Type B pancreatic cell (in vitro differentiated cells): ENCODE data around the gene ARHGAP33. TPM values are rescaled to one million over a fixed set of nuclear protein-coding genes. Genes with fewer than 3 reads are reported as not detected.
A peak's percentile ranks its signal among the peaks of the same experiment; 100 is the strongest.

Source experiments
- DNase-seq: peaks from one replicate; pipeline ENCODE4 v3.0.0; 2021; ENCODE audit warnings: mixed read lengths; ENCODE audit not compliant: unreplicated experiment; ENCODE audit errors: extremely low spot score
- H3K27ac Mint-ChIP-seq: 2 replicates; pipeline ENCODE4 v1.8.0; 2021; ENCODE audit warnings: mild to moderate bottlenecking, mixed read lengths
- H3K27me3 Mint-ChIP-seq: 2 replicates; pipeline ENCODE4 v1.8.0; 2021; ENCODE audit warnings: mixed read lengths
- H3K36me3 Mint-ChIP-seq: 2 replicates; pipeline ENCODE4 v1.8.0; 2021; ENCODE audit warnings: mixed read lengths
- H3K4me1 Mint-ChIP-seq: one replicate; pipeline ENCODE4 v1.8.0; 2021; ENCODE audit warnings: mixed read lengths; ENCODE audit not compliant: unreplicated experiment
- H3K4me3 Mint-ChIP-seq: 2 replicates; pipeline ENCODE4 v1.8.0; 2021; ENCODE audit warnings: mild to moderate bottlenecking, mixed read lengths
- H3K9me3 Mint-ChIP-seq: 2 replicates; pipeline ENCODE4 v1.8.0; 2021; ENCODE audit warnings: mixed read lengths
- total RNA-seq: library from RNA; stranded (reverse); gene quantifications from 2 replicates; pipeline ENCODE4 v1.2.1, GENCODE V29; 2021; ENCODE audit warnings: low replicate concordance
- TF ChIP-seq, protein P1 (sequence below): fragments of 200-600 bp; sonication (generic); conservative IDR thresholded peaks from 2 replicates; pipeline ENCODE4 v1.5.0; 2021; ENCODE audit warnings: antibody characterized with exemption, mild to moderate bottlenecking

ARHGAP33 gene
- total RNA-seq, 1 donor from 2014 or later: 71.8 TPM

- H3K36me3 Mint-ChIP-seq: peaks cover under 1% of the 10 kb centered on the region
- DNase-seq: no peak
- TF ChIP-seq, protein P1, sequence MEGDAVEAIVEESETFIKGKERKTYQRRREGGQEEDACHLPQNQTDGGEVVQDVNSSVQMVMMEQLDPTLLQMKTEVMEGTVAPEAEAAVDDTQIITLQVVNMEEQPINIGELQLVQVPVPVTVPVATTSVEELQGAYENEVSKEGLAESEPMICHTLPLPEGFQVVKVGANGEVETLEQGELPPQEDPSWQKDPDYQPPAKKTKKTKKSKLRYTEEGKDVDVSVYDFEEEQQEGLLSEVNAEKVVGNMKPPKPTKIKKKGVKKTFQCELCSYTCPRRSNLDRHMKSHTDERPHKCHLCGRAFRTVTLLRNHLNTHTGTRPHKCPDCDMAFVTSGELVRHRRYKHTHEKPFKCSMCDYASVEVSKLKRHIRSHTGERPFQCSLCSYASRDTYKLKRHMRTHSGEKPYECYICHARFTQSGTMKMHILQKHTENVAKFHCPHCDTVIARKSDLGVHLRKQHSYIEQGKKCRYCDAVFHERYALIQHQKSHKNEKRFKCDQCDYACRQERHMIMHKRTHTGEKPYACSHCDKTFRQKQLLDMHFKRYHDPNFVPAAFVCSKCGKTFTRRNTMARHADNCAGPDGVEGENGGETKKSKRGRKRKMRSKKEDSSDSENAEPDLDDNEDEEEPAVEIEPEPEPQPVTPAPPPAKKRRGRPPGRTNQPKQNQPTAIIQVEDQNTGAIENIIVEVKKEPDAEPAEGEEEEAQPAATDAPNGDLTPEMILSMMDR: no peak
- no peaks in the 10 kb centered on the region for H3K27me3 Mint-ChIP-seq
- no peaks in the 10 kb centered on the region for H3K9me3 Mint-ChIP-seq
- peaks cover 26% of the 10 kb centered on the region for H3K4me1 Mint-ChIP-seq
- peak overlapping the region; percentile 100 for H3K27ac Mint-ChIP-seq
- peak overlapping the region; percentile 99 for H3K4me3 Mint-ChIP-seq
Measured at GRCh38 chr19:35743640-35744429, 31.5 kb upstream of the ARHGAP33 start.

GRCh38 chr19:35744430-35745327 lies 30.7 kb upstream of the ARHGAP33 start:
- no peaks in the 10 kb centered on the region for H3K27me3 Mint-ChIP-seq
- H3K27ac Mint-ChIP-seq: peak overlapping the region; percentile 100
- peak; percentile 94 for DNase-seq
- TF ChIP-seq, protein P1: peak; percentile 57
- H3K9me3 Mint-ChIP-seq: no peaks in the 10 kb centered on the region
- peaks cover 30% of the 10 kb centered on the region for H3K4me1 Mint-ChIP-seq
- H3K36me3 Mint-ChIP-seq: no peaks in the 10 kb centered on the region
- peak overlapping the region; percentile 99 for H3K4me3 Mint-ChIP-seq

- H3K36me3 Mint-ChIP-seq: no peaks in the 10 kb centered on the region
- peaks cover 30% of the 10 kb centered on the region for H3K4me1 Mint-ChIP-seq
- DNase-seq: peak; percentile 97
- peak within 1 kb of the TSS; percentile 100 for H3K27ac Mint-ChIP-seq
- H3K9me3 Mint-ChIP-seq: no peaks in the 10 kb centered on the region
- no peaks in the 10 kb centered on the region for H3K27me3 Mint-ChIP-seq
- TF ChIP-seq, protein P1: no peak
- H3K4me3 Mint-ChIP-seq: peak within 1 kb of the TSS; percentile 99
Measured at GRCh38 chr19:35745328-35746086, 29.9 kb upstream of the ARHGAP33 start, which contains the start of the genes PSENEN and U2AF1L4. PSENEN (plus strand) TSS chr19:35745651; CDS start chr19:35745931, 280 bp downstream. U2AF1L4 (minus strand) TSS chr19:35745418; CDS start chr19:35745391, 27 bp downstream.

- peaks cover 30% of the 10 kb centered on the region for H3K4me1 Mint-ChIP-seq
- H3K27ac Mint-ChIP-seq: peak overlapping the region; percentile 100
- TF ChIP-seq, protein P1: no peak
- no peak for DNase-seq
- no peaks in the 10 kb centered on the region for H3K36me3 Mint-ChIP-seq
- no peaks in the 10 kb centered on the region for H3K9me3 Mint-ChIP-seq
- peak overlapping the region; percentile 99 for H3K4me3 Mint-ChIP-seq
- no peaks in the 10 kb centered on the region for H3K27me3 Mint-ChIP-seq
Measured at GRCh38 chr19:35746087-35746462, 29.3 kb upstream of the ARHGAP33 start.

GRCh38 chr19:35746531-35746930 lies 28.8 kb upstream of the ARHGAP33 start:
- H3K4me1 Mint-ChIP-seq: peaks cover 30% of the 10 kb centered on the region
- H3K27ac Mint-ChIP-seq: peak overlapping the region; percentile 100
- no peak for DNase-seq
- TF ChIP-seq, protein P1: no peak
- peak overlapping the region; percentile 99 for H3K4me3 Mint-ChIP-seq
- H3K27me3 Mint-ChIP-seq: no peaks in the 10 kb centered on the region
- no peaks in the 10 kb centered on the region for H3K36me3 Mint-ChIP-seq
- no peaks in the 10 kb centered on the region for H3K9me3 Mint-ChIP-seq
